Activated CD8-positive, alpha-beta memory T cell treated with anti-CD3 and anti-CD28 coated beads for 48 hours (primary cell): ENCODE data around the gene COL27A1.

ENCODE experiments used
- DNase-seq, 3 experiments: peaks; one replicate each; pipeline ENCODE4 v3.0.0-alpha.2; 2020; ENCODE audit warnings: low read depth in 2 of 3, low spot score in 2 of 3

The COL27A1 gene

GRCh38 chr9:114264806-114265550 is 109.6 kb downstream of the COL27A1 start:
- DNase-seq = no peak

- no peak for DNase-seq
Measured at GRCh38 chr9:114266969-114267368, 111.6 kb downstream of the COL27A1 start.

- no peak for DNase-seq
Measured at GRCh38 chr9:114269023-114269422, 113.7 kb downstream of the COL27A1 start.

- DNase-seq = no peak
Measured at GRCh38 chr9:114270120-114270975, 115.0 kb downstream of the COL27A1 start.

DNA sequence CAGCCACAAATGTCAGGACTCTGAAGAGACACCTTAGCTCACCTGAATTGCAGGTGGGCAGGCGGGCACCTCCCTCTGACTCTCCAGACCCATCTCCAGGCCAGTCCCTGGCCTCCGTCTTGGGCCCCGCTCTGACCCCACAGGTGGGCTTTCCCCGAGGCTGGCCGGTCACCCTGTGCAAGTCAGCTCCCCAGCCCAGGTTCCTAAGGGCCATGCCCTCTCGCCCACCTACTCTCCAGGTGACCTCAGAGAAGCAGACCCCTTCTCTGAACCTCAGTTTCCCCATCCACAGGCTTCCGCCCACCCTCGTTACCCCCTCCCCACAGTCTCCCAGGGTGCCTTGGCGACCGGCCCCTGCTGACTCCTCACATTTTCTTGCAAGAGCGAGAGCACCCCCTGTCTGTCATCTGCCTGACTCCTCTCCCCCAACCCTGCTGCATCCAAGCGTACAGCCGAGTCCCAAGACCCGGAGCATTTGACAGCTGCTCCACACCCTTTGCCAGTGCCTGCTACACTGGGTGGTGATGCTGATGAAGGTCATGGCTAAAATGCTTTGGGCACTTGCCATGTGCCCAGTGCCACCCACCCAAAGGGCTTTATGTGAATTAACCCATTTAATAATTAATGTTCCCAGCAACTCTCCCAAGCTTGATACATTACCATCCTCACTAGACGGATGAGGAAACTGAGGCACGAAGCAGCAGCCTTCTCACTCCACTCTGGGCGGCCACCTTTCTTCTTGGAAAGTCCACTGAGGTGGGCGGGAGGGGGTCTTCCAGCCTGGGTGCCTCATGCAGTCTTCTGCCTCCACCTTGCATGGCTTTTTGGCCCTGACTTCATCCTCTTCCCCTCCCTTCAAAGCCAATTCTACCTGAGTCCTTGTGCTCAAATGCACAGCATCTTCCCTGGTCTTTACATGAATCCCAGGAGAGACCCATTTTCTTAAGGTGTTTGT is 116.5 kb downstream of the COL27A1 start:
- no peak for DNase-seq

DNA sequence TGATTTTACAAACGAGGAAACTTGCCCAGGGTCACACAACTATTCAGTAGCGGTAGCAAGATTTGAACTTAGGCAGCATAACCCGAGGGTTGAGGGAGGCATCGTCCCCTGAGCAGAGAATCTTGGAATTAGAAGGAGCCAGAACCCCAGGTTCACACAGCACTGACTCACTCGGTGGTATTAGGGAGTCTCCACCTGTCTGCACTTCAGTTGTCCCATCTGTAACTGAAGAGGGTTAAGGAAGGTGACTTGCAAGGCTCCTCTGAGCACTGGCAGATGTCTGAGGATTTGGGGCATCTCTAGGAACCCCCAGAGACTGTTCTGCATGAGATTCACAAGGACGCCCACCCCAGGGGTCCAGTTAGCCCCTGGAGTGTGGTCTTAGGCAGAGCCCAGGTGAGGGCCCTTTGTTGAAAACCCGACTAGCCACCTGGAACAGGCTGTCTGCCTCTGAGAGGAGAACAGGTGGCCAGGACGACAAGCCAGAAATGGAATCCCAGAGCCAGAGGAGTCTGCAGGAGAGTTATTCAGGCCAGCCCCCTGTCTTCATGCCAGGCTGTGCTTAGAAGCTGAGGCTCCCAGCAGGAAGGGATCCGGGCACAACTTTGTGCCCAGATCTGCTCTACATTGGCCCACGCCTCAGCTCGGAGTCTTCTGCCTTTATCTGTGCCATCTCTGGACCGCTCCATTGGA is 117.5 kb downstream of the COL27A1 start:
- no peak for DNase-seq

- DNase-seq = no peak
Measured at GRCh38 chr9:114273461-114273881, 118.1 kb downstream of the COL27A1 start.

- no peak for DNase-seq
Measured at GRCh38 chr9:114274217-114274616, 118.9 kb downstream of the COL27A1 start.

GRCh38 chr9:114275246-114276004 is 120.1 kb downstream of the COL27A1 start:
- no peak for DNase-seq

- no peak for DNase-seq
Measured at GRCh38 chr9:114276908-114277821, 121.8 kb downstream of the COL27A1 start.

DNA sequence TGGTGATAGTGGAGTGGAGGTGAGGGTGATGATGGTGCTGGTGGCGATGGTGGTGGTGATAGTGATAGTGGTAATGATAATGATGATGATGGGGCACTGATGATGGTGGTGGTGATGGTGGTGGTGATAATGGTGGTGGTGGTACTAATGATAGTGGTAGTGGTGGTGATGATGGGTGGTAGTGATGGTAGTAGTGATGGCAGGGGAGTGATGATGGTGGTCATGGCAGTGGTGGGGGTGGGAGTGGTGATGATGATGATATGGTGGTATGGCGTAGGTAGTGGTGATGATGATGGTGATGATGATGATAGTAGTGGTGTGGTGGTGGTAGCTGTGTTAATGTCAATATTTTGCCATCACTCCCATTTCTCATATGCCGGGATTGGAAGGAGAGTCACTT is 123.0 kb downstream of the COL27A1 start:
- no peak for DNase-seq

GRCh38 chr9:114278881-114279570 is 123.7 kb downstream of the COL27A1 start:
- no peak for DNase-seq

DNA sequence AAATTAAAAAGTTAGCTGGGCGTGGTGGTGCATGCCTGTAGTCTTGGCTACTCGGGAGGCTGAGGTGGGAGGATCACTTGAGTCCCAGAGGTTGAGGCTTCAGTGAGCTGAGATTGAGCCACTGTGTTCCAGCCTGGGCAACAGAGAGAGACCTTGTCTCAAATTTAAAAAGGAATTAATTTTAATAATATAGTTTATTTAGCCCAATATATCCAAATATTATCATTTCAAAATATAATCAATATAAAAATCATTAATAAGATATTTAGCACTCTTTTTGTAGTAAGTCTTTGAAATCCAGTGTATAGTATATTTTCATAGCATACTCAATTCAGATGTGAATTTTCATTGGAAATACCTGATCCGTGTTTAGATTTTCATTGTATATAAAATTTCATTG is 124.4 kb downstream of the COL27A1 start:
- DNase-seq = no peak

GRCh38 chr9:114280636-114281472 is 125.5 kb downstream of the COL27A1 start:
- DNase-seq = no peak

DNA sequence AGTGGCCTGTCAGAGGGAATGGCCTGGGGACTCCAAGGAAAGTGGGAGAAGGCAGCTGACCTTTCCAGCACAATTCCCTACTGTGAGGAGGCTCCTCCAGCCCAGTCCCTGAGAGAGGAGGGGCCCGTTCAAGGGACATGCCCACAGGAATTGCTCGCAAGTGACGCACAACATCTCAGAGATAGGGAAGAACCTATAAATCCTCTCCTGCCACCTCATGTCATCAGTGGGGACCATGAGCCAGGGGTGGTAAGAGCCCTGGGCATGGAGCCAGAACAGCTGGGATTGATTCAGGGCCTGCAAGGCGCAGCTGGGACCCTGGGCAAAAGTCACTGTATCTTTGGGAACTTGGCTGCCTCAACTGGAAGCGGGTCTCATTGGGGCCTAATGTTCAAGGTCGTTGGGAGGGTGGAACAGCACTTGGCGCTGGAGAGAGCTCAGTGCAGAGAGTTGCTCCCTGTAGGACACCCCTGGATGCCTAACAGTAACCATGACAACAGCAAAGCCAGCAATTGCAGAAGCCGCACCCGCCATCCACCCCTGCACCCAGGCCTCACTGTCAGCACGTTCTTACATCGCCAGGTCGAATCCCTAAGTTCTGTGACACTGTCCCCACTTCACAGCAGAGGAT is 126.3 kb downstream of the COL27A1 start:
- no peak for DNase-seq

DNA sequence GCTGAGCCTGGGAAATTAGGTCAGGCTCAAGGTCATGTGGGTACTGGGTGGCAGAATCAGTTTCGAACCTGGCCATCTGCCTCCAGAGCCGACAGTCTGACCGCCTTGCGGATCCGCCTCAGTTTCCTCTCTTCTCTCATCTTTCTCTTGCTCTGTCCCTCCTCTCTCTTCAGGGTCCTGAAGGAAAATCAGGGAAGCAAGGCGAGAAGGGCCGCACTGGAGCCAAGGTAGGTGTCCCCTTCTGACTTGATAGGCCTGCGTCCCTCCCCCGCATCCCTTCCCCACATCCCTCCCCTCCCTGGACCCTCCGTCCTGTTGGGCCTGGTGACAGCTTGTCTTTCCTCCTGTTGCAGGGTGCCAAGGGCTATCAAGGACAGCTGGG is 126.8 kb downstream of the COL27A1 start:
- DNase-seq = no peak

DNA sequence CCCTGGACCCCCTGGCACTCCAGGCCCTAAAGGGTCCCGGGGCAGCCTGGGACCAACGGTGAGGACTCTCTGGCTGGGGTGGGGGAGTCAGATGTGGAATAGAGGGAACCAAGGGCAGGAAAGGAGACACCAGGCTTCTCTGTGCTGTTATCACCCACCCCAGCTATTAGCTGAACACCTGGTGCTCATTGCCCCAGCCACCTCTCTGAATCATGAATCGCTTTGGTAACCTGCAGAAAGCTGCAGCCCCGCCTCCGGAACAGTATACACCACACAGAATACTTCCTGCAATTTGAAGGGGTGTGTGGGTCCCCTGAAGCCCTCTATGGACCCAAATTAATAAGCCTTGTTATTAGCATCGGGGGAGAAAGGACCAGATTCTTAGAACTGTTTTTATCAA is 127.2 kb downstream of the COL27A1 start:
- no peak for DNase-seq
